A549 (cell line): ENCODE measurements around the gene AXL. TPM values are rescaled to one million over a fixed set of nuclear protein-coding genes. Genes with fewer than 3 reads are reported as not detected.

ENCODE experiments used
- ATAC-seq, 2 experiments: fragments of 200-7000 bp in 1 of 2; fragments of >200 bp in 1 of 2; cut with Nextera tagmentation in 1 of 2; cut with Tn5 transposase in 1 of 2; 3 replicates each; pipeline versions ENCODE4 v1.8.0 to v1.9.1; 2018 to 2020; ENCODE audit warnings: mild to moderate bottlenecking in 1 of 2, moderate library complexity in 1 of 2
- CTCF ChIA-PET: fragments of 300-600 bp; sonication (Branson Sonifier 250); formaldehyde crosslinking; extraction: SDS; loops from one replicate; lab custom pipeline; 2021; ENCODE audit warnings: antibody characterized with exemption, inconsistent platforms; lab: Yijun Ruan, JAX
- POLR2A ChIA-PET: fragments of 350-600 bp; formaldehyde crosslinking; extraction: SDS; loops from one replicate; lab custom pipeline; 2021; ENCODE audit warnings: antibody characterized with exemption, inconsistent platforms; lab: Yijun Ruan, JAX
- DNase-seq, 2 experiments: peaks; one replicate each; pipeline versions ENCODE4 v3.0.0 to v3.0.0-alpha.2; 2011 to 2016; ENCODE audit warnings: low read depth in 1 of 2, low spot score in 1 of 2
- FAIRE-seq: peaks from 2 replicates; lab custom pipeline; 2011; peaks lifted over from hg19 to GRCh38; lab: Jason Lieb, UNC
- H3K27ac ChIP-seq, 2 experiments: fragments of >200 bp; sonication (Bioruptor Twin); formaldehyde crosslinking; 3 replicates each; pipeline ENCODE4 v1.5.1; 2016 to 2017
- H3K4me1 ChIP-seq: fragments of >200 bp; sonication (Bioruptor Twin); formaldehyde crosslinking; 3 replicates; pipeline ENCODE4 v1.6.1; 2016
- H3K4me2 ChIP-seq: fragments of >200 bp; sonication (Bioruptor Twin); formaldehyde crosslinking; 3 replicates; pipeline ENCODE4 v1.6.1; 2016
- H3K4me3 ChIP-seq: fragments of >200 bp; sonication (Bioruptor Twin); formaldehyde crosslinking; 3 replicates; pipeline ENCODE4 v1.5.1; 2016
- H3K9me3 ChIP-seq: fragments of >200 bp; sonication (Bioruptor Twin); formaldehyde crosslinking; 3 replicates; pipeline ENCODE4 v1.6.1; 2016
- BCL3 ChIP-seq: fragments of >200 bp; sonication (Bioruptor Twin); formaldehyde crosslinking; IDR thresholded peaks from 3 replicates; pipeline ENCODE4 v1.6.1; 2016
- CBX2 ChIP-seq: fragments of 200-600 bp; sonication (generic); IDR thresholded peaks from 2 replicates; pipeline ENCODE4 v1.6.1; 2016; ENCODE audit warnings: low read depth, mild to moderate bottlenecking, borderline replicate concordance
- CBX8 ChIP-seq: fragments of 200-600 bp; sonication (generic); IDR thresholded peaks from 2 replicates; pipeline ENCODE4 v1.6.1; 2016
- CHD2 ChIP-seq: fragments of 150-350 bp; IDR thresholded peaks from 2 replicates; pipeline ENCODE4 v1.6.1; 2014; ENCODE audit warnings: low read length; ENCODE audit not compliant: partially characterized antibody
- E2F6 ChIP-seq: IDR thresholded peaks from 2 replicates; pipeline ENCODE4 v1.6.1; 2012; ENCODE audit warnings: low read depth, borderline replicate concordance
- EP300 ChIP-seq, 2 experiments: fragments of >200 bp; sonication (Bioruptor Twin); formaldehyde crosslinking; IDR thresholded peaks; 2 replicates in 1 of 2; 3 replicates in 1 of 2; pipeline ENCODE4 v1.6.1; 2016 to 2017
- ESRRA ChIP-seq: fragments of 150-350 bp; IDR thresholded peaks from 2 replicates; pipeline ENCODE4 v1.6.1; 2014; ENCODE audit warnings: mild to moderate bottlenecking, low read length, borderline replicate concordance
- FOSB ChIP-seq: fragments of 250-450 bp; sonication (Bioruptor Pico); IDR thresholded peaks from 2 replicates; pipeline ENCODE4 v1.5.0; 2020; ENCODE audit warnings: mild to moderate bottlenecking, moderate library complexity
- FOSL2 ChIP-seq, 2 experiments: fragments of 450-650 bp in 1 of 2; fragments of >200 bp in 1 of 2; sonication (Bioruptor Twin) in 1 of 2; formaldehyde crosslinking; IDR thresholded peaks; 2 replicates each; pipeline versions ENCODE4 v1.5.0 to v1.6.1; 2016 to 2020; ENCODE audit warnings: mild to moderate bottlenecking in 1 of 2, moderate library complexity in 1 of 2
- HOXA7 ChIP-seq: fragments of 250-450 bp; sonication (Bioruptor Pico); IDR thresholded peaks from 2 replicates; pipeline ENCODE4 v1.5.0; 2020; ENCODE audit warnings: mild to moderate bottlenecking, moderate library complexity
- HOXB13 ChIP-seq: fragments of 250-450 bp; sonication (Bioruptor Pico); IDR thresholded peaks from 2 replicates; pipeline ENCODE4 v1.5.0; 2020; ENCODE audit warnings: low read depth, mild to moderate bottlenecking, moderate library complexity
- HOXB5 ChIP-seq: fragments of 250-450 bp; sonication (Bioruptor Pico); IDR thresholded peaks from 2 replicates; pipeline ENCODE4 v1.5.0; 2020; ENCODE audit warnings: mild to moderate bottlenecking, moderate library complexity
- KDM1A ChIP-seq: fragments of 200-600 bp; sonication (generic); IDR thresholded peaks from 2 replicates; pipeline ENCODE4 v1.6.1; 2016; ENCODE audit warnings: low read depth, mild to moderate bottlenecking
- MAFK ChIP-seq: fragments of 450-650 bp; IDR thresholded peaks from 2 replicates; pipeline ENCODE4 v1.6.1; 2014; ENCODE audit not compliant: partially characterized antibody
- MAX ChIP-seq: IDR thresholded peaks from 2 replicates; pipeline ENCODE4 v1.6.1; 2012
- NFE2L2 ChIP-seq: fragments of 150-350 bp; conservative IDR thresholded peaks from 2 replicates; pipeline ENCODE4 v1.6.1; 2014; ENCODE audit warnings: low read length
- NR3C1 ChIP-seq: fragments of >200 bp; sonication (Bioruptor Twin); formaldehyde crosslinking; IDR thresholded peaks from 3 replicates; pipeline ENCODE4 v1.6.1; 2017
- POLR2A ChIP-seq: IDR thresholded peaks from 2 replicates; pipeline ENCODE4 v1.6.1; 2012; ENCODE audit warnings: mild to moderate bottlenecking, low read length
- POLR2AphosphoS2 ChIP-seq: conservative IDR thresholded peaks from 2 replicates; pipeline ENCODE4 v1.6.1; 2012; ENCODE audit warnings: low read length, improper control_type of control experiment, inconsistent platforms
- RAD21 ChIP-seq, 2 experiments: fragments of >200 bp in 1 of 2; sonication (Bioruptor Twin) in 1 of 2; formaldehyde crosslinking in 1 of 2; IDR thresholded peaks in 1 of 2; conservative IDR thresholded peaks in 1 of 2; 2 replicates in 1 of 2; 3 replicates in 1 of 2; pipeline ENCODE4 v1.6.1; 2012 to 2018; ENCODE audit warnings: inconsistent platforms in 1 of 2
- RNF2 ChIP-seq: fragments of 200-600 bp; sonication (generic); IDR thresholded peaks from 2 replicates; pipeline ENCODE4 v1.6.1; 2016; ENCODE audit warnings: low read depth, mild to moderate bottlenecking, antibody characterized with exemption, moderate library complexity, borderline replicate concordance
- SREBF2 ChIP-seq: fragments of 450-650 bp; IDR thresholded peaks from 2 replicates; pipeline ENCODE4 v1.6.1; 2014; ENCODE audit warnings: mild to moderate bottlenecking, moderate library complexity
- TFCP2L1 ChIP-seq: fragments of 250-450 bp; sonication (Bioruptor Pico); IDR thresholded peaks from 2 replicates; pipeline ENCODE4 v1.5.0; 2021; ENCODE audit warnings: mild to moderate bottlenecking
- ZSCAN20 ChIP-seq: fragments of 250-450 bp; sonication (Bioruptor Pico); IDR thresholded peaks from 2 replicates; pipeline ENCODE4 v1.8.0; 2022; ENCODE audit warnings: mild to moderate bottlenecking, moderate library complexity
- WGBS: methylation state at CpG from one replicate; pipeline ENCODE4 v1.1.6; 2017; ENCODE audit errors: missing lambda C conversion rate; 5-methylcytosine and 5-hydroxymethylcytosine counted together
- polyA plus RNA-seq, 4 experiments: library from polyadenylated mRNA; depleted of rRNA in 3 of 4; stranded (reverse); fragments of >200 nt; fragmentation: RNase III in 1 of 4; extraction: RNeasy Plus Mini Kit Qiagen cat#74134 plus additional on column Dnase treatment in 1 of 4; gene quantifications; 2 replicates in 3 of 4; 3 replicates in 1 of 4; pipeline ENCODE4 v1.2.3, GENCODE V29; 2011 to 2017
- TF ChIP-seq, protein P1 (sequence below): fragments of 150-350 bp; IDR thresholded peaks from 2 replicates; pipeline ENCODE4 v1.6.1; 2014; ENCODE audit warnings: low read depth, mild to moderate bottlenecking, low read length
- TF ChIP-seq, protein P2 (sequence below): fragments of 450-650 bp; IDR thresholded peaks from 2 replicates; pipeline ENCODE4 v1.6.1; 2014; ENCODE audit warnings: antibody characterized with exemption
- TF ChIP-seq, protein P3 (sequence below): fragments of 200-600 bp; sonication (generic); IDR thresholded peaks from 2 replicates; pipeline ENCODE4 v1.6.1; 2016; ENCODE audit warnings: antibody characterized with exemption, mild to moderate bottlenecking, moderate library complexity
- TF ChIP-seq, protein P4 (sequence below): IDR thresholded peaks from 2 replicates; pipeline ENCODE4 v1.6.1; 2012
- TF ChIP-seq, protein P5 (sequence below): fragments of 250-450 bp; sonication (Bioruptor Pico); IDR thresholded peaks from 2 replicates; pipeline ENCODE4 v1.5.0; 2020; ENCODE audit warnings: low read depth, mild to moderate bottlenecking, moderate library complexity

Gene AXL
- polyA plus RNA-seq, 2 of the 4 experiments (the other 2 are of a cell fraction) = 45.4 to 60.1 TPM

GRCh38 chr19:41175801-41176777, 42.9 kb upstream of the AXL start:
- FAIRE-seq (peak; percentile 100), DNase-seq (peak; percentile 98 to 100), ATAC-seq (peak; percentile 96 to 98)
- ChIA-PET CTCF (interaction anchor here (0.6 to 2.3 kb wide), 17 partner anchors 10 to 736 kb away, joined by 3 to 15 read pairs (median 4); no protein-coding TSS in a partner anchor), POLR2A (interaction anchor here (0.6 to 3.2 kb wide), 9 partner anchors 8 to 295 kb away, joined by 3 to 23 read pairs (median 5); partner anchors contain the start of gene HNRNPUL1)
- Histone ChIP-seq H3K27ac (peak overlapping the region; percentile 85 to 87), H3K4me1 (peaks cover 35% of the 10 kb centered on the region), H3K4me2 (peak overlapping the region; percentile 86), H3K4me3 (peak overlapping the region; percentile 40), H3K9me3 (no peaks in the 10 kb centered on the region)
- WGBS = 15% methylated on average over 14 of the region's 14 CpGs
- TF ChIP-seq RAD21 (conservative IDR thresholded peaks at IDR 0.05 in 1 of 2, IDR thresholded peaks at IDR 0.05 in 1 of 2) (no peak; a peak in 2 of 5 replicates), ZSCAN20 (CRISPR knock-in tag) (no peak), CBX2 (no peak), CHD2 (no peak), HOXB13 (no peak), E2F6 (no peak), EP300 (IDR thresholded peaks at IDR 0.05) (peak in 1 of 2 experiments; percentile 61; a peak in 2 of 5 replicates), HOXA7 (CRISPR knock-in tag) (0 out of 2 replicates have a peak, but pooled peaks have one; percentile 51), RNF2 (no peak), HOXB5 (CRISPR knock-in tag) (no peak; the same call in 1 of the 2 replicates), NR3C1 (no peak), BCL3 (no peak), POLR2A (no peak), ESRRA (no peak), SREBF2 (no peak), NFE2L2 (no peak), MAFK (peak; percentile 33), CBX8 (no peak), KDM1A (no peak), TFCP2L1 (CRISPR knock-in tag) (no peak), POLR2AphosphoS2 (no peak), MAX (no peak; the same call in 1 of the 2 replicates), FOSB (CRISPR knock-in tag) (no peak), FOSL2 (IDR thresholded peaks at IDR 0.05) (peak; percentile 77), FOSL2 (CRISPR knock-in tag; IDR thresholded peaks at IDR 0.05) (peak; percentile 95)
- TF ChIP-seq, protein P1, sequence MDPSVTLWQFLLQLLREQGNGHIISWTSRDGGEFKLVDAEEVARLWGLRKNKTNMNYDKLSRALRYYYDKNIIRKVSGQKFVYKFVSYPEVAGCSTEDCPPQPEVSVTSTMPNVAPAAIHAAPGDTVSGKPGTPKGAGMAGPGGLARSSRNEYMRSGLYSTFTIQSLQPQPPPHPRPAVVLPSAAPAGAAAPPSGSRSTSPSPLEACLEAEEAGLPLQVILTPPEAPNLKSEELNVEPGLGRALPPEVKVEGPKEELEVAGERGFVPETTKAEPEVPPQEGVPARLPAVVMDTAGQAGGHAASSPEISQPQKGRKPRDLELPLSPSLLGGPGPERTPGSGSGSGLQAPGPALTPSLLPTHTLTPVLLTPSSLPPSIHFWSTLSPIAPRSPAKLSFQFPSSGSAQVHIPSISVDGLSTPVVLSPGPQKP = no peak
- TF ChIP-seq, protein P2, sequence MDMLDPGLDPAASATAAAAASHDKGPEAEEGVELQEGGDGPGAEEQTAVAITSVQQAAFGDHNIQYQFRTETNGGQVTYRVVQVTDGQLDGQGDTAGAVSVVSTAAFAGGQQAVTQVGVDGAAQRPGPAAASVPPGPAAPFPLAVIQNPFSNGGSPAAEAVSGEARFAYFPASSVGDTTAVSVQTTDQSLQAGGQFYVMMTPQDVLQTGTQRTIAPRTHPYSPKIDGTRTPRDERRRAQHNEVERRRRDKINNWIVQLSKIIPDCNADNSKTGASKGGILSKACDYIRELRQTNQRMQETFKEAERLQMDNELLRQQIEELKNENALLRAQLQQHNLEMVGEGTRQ = peak; percentile 25; the same call in 1 of the 2 replicates
- TF ChIP-seq, protein P3, sequence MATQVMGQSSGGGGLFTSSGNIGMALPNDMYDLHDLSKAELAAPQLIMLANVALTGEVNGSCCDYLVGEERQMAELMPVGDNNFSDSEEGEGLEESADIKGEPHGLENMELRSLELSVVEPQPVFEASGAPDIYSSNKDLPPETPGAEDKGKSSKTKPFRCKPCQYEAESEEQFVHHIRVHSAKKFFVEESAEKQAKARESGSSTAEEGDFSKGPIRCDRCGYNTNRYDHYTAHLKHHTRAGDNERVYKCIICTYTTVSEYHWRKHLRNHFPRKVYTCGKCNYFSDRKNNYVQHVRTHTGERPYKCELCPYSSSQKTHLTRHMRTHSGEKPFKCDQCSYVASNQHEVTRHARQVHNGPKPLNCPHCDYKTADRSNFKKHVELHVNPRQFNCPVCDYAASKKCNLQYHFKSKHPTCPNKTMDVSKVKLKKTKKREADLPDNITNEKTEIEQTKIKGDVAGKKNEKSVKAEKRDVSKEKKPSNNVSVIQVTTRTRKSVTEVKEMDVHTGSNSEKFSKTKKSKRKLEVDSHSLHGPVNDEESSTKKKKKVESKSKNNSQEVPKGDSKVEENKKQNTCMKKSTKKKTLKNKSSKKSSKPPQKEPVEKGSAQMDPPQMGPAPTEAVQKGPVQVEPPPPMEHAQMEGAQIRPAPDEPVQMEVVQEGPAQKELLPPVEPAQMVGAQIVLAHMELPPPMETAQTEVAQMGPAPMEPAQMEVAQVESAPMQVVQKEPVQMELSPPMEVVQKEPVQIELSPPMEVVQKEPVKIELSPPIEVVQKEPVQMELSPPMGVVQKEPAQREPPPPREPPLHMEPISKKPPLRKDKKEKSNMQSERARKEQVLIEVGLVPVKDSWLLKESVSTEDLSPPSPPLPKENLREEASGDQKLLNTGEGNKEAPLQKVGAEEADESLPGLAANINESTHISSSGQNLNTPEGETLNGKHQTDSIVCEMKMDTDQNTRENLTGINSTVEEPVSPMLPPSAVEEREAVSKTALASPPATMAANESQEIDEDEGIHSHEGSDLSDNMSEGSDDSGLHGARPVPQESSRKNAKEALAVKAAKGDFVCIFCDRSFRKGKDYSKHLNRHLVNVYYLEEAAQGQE = no peak
- TF ChIP-seq, protein P4, sequence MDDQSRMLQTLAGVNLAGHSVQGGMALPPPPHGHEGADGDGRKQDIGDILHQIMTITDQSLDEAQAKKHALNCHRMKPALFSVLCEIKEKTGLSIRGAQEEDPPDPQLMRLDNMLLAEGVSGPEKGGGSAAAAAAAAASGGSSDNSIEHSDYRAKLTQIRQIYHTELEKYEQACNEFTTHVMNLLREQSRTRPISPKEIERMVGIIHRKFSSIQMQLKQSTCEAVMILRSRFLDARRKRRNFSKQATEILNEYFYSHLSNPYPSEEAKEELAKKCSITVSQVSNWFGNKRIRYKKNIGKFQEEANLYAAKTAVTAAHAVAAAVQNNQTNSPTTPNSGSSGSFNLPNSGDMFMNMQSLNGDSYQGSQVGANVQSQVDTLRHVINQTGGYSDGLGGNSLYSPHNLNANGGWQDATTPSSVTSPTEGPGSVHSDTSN = no peak
- TF ChIP-seq, protein P5, sequence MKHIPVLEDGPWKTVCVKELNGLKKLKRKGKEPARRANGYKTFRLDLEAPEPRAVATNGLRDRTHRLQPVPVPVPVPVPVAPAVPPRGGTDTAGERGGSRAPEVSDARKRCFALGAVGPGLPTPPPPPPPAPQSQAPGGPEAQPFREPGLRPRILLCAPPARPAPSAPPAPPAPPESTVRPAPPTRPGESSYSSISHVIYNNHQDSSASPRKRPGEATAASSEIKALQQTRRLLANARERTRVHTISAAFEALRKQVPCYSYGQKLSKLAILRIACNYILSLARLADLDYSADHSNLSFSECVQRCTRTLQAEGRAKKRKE (CRISPR knock-in tag) = no peak
